CD4-positive, alpha-beta T cell (primary cell): ENCODE data around the gene NSD2. TPM values are rescaled to one million over a fixed set of nuclear protein-coding genes. Genes with fewer than 3 reads are reported as not detected.

Source experiments
- ATAC-seq: fragments of 200-7000 bp; cut with Tn5 transposase; one replicate; pipeline ENCODE4 v1.10.0; 2022; ENCODE audit warnings: mild to moderate bottlenecking; ENCODE audit not compliant: poor library complexity
- CTCF ChIA-PET: fragments of 350-600 bp; sonication (Branson Sonifier 250); formaldehyde crosslinking; loops from one replicate; lab custom pipeline; 2021; ENCODE audit warnings: antibody characterized with exemption, inconsistent platforms; lab: Charles Lee
- POLR2A ChIA-PET: fragments of 350-600 bp; sonication (Branson Sonifier 250); formaldehyde crosslinking; loops from one replicate; lab custom pipeline; 2021; ENCODE audit warnings: antibody characterized with exemption, inconsistent platforms; lab: Charles Lee
- DNase-seq, 14 experiments: peaks; one replicate each; pipeline ENCODE4 v3.0.0-alpha.2; 2013 to 2020; ENCODE audit warnings: mixed read lengths in 2 of 14
- H3K27ac ChIP-seq, 2 donors: one replicate each; pipeline versions ENCODE4 v1.5.1 to v1.7.0; 2013; ENCODE audit warnings: low read length in 2 of 2, low read depth in 1 of 2, mild to moderate bottlenecking in 1 of 2
- H3K27me3 ChIP-seq, 2 experiments: 1 replicate in 1 of 2; 2 replicates in 1 of 2; pipeline versions ENCODE4 v1.6.1 to v1.7.0; 2013; ENCODE audit warnings: low read length in 2 of 2, control low read depth in 1 of 2, mild to moderate bottlenecking in 1 of 2, moderate library complexity in 1 of 2; ENCODE audit not compliant: insufficient read depth in 2 of 2, control insufficient read depth in 1 of 2
- H3K36me3 ChIP-seq: one replicate; pipeline ENCODE4 v1.6.1; 2013; ENCODE audit warnings: low read length, control low read depth; ENCODE audit not compliant: insufficient read depth
- H3K4me1 ChIP-seq: one replicate; pipeline ENCODE4 v1.6.1; 2013; ENCODE audit warnings: low read length, control low read depth; ENCODE audit not compliant: insufficient read depth
- H3K4me3 ChIP-seq: one replicate; pipeline ENCODE4 v1.5.1; 2013; ENCODE audit warnings: mild to moderate bottlenecking, low read length, moderate library complexity
- H3K9me3 ChIP-seq, 2 experiments: 1 replicate in 1 of 2; 2 replicates in 1 of 2; pipeline versions ENCODE4 v1.6.1 to v1.7.0; 2013; ENCODE audit warnings: low read length in 2 of 2, mild to moderate bottlenecking in 2 of 2, control low read depth in 1 of 2, moderate library complexity in 1 of 2; ENCODE audit not compliant: control insufficient read depth in 1 of 2, insufficient read depth in 1 of 2
- H3K27ac Mint-ChIP-seq: one replicate; pipeline ENCODE4 v1.8.0; 2020; ENCODE audit warnings: mixed read lengths
- H3K27me3 Mint-ChIP-seq: one replicate; pipeline ENCODE4 v1.8.0; 2021; ENCODE audit warnings: mixed read lengths
- H3K36me3 Mint-ChIP-seq: one replicate; pipeline ENCODE4 v1.8.0; 2021; ENCODE audit warnings: low read depth, mixed read lengths
- H3K4me1 Mint-ChIP-seq: one replicate; pipeline ENCODE4 v1.8.0; 2021; ENCODE audit warnings: low read depth, mixed read lengths
- H3K4me3 Mint-ChIP-seq: one replicate; pipeline ENCODE4 v1.8.0; 2020; ENCODE audit warnings: mild to moderate bottlenecking, mixed read lengths
- H3K9me3 Mint-ChIP-seq: one replicate; pipeline ENCODE4 v1.8.0; 2020; ENCODE audit warnings: mixed read lengths
- intact Hi-C, 2 experiments: fragments of 100-400 bp; cut with DNase I in 1 of 2; cut with micrococcal nuclease in 1 of 2; formaldehyde crosslinking; loops; one replicate each; pipeline versions ENCODE4 v1.15.1 to v1.9.0; 2023 to 2025; cut with DNase I, micrococcal nuclease
- total RNA-seq, 174 experiments: library from RNA in 2 of 174; stranded (reverse) in 2 of 174; gene quantifications; one replicate each; pipeline ENCODE4 v1.2.3 and lab custom pipeline; 2021 to 2026
- TF ChIP-seq, protein P1 (sequence below): fragments of 200-600 bp; IDR thresholded peaks from one replicate; pipeline ENCODE4 v1.8.0; 2022; ENCODE audit warnings: antibody characterized with exemption, mild to moderate bottlenecking

Gene NSD2
- total RNA-seq, 2 experiments from 2014 or later: 42.4 to 45.8 TPM

DNA sequence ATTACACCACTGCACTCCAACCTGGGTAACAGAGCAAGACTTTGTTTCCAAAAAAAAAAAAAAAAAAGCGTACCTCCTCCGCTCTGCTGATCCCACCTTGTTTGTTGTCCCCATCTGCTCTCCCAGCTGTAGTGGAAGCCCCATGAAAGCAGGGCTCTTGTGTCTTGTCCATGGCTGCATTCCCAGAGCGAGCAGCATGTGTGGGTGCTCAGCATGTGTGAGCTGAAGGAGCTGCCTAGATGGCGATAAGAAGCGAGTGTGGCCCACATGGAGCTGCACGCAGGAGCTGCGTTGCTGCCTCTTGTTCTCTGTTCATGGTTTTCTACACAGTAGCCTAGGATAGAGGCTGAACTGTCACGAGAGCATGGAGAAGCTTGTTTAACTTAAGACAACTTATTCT is 12.4 kb downstream of the NSD2 start:
- POLR2A ChIA-PET: interaction anchor here (0.6 to 1.1 kb wide), 2 partner anchors 13 to 743 kb away, joined by 3 to 6 read pairs; partner anchors contain the start of gene NSD2
- Mint-ChIP-seq H3K4me3 (no peak overlapping the region), H3K4me1 (peaks cover 42% of the 10 kb centered on the region), H3K9me3 (no peaks in the 10 kb centered on the region), H3K36me3 (no peaks in the 10 kb centered on the region), H3K27me3 (no peaks in the 10 kb centered on the region), H3K27ac (no peak overlapping the region)
- no peak overlapping the region for H3K27ac ChIP-seq
- H3K36me3 ChIP-seq: no peaks in the 10 kb centered on the region
- intact Hi-C loops: no loop called here
- peaks cover 14% of the 10 kb centered on the region for H3K4me1 ChIP-seq
- no peak overlapping the region for H3K4me3 ChIP-seq
- CTCF ChIA-PET: interaction anchor here (0.6 kb wide), 1 partner anchor 35 kb away, joined by 3 read pairs; no protein-coding TSS in a partner anchor
- H3K27me3 ChIP-seq: no peaks in the 10 kb centered on the region
- no peak for ATAC-seq
- peaks cover 0 to 3% of the 10 kb centered on the region in 2 experiments for H3K9me3 ChIP-seq
- no peak for DNase-seq
- TF ChIP-seq, protein P1, sequence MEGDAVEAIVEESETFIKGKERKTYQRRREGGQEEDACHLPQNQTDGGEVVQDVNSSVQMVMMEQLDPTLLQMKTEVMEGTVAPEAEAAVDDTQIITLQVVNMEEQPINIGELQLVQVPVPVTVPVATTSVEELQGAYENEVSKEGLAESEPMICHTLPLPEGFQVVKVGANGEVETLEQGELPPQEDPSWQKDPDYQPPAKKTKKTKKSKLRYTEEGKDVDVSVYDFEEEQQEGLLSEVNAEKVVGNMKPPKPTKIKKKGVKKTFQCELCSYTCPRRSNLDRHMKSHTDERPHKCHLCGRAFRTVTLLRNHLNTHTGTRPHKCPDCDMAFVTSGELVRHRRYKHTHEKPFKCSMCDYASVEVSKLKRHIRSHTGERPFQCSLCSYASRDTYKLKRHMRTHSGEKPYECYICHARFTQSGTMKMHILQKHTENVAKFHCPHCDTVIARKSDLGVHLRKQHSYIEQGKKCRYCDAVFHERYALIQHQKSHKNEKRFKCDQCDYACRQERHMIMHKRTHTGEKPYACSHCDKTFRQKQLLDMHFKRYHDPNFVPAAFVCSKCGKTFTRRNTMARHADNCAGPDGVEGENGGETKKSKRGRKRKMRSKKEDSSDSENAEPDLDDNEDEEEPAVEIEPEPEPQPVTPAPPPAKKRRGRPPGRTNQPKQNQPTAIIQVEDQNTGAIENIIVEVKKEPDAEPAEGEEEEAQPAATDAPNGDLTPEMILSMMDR: no peak

DNA sequence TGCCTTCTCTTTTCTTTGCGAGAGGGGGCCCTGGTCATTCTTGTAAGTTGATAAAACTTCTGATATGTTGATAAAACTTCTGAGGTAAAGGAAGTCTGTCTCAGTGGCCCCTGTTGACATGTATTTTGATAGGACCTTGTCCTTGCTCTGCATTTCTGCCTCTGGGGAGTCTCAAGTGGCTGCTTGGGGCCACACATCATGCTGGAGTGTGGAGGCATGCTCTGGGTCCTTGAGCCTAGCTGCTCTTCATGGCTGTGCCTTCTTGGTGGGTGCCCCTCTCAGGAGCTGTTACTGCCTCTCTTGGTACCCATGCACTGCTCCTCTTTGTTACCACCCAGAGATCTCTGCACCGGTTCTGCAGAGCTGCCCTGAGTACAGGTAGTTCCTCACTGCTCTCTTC is 14.2 kb downstream of the NSD2 start:
- Histone ChIP-seq H3K4me1 (peaks cover 7% of the 10 kb centered on the region), H3K27ac (no peak overlapping the region), H3K4me3 (no peak overlapping the region), H3K27me3 (no peaks in the 10 kb centered on the region), H3K9me3 (peaks cover 0 to 3% of the 10 kb centered on the region in 2 experiments), H3K36me3 (no peaks in the 10 kb centered on the region)
- TF ChIP-seq, protein P1: no peak
- ATAC-seq (no peak), DNase-seq (no peak)
- intact Hi-C loops: loop anchor here in 1 of 2 experiments (5.0 kb wide), 1 partner anchor 48 kb away; no protein-coding TSS in a partner anchor
- Mint-ChIP-seq H3K27ac (peak overlapping the region; percentile 15), H3K36me3 (no peaks in the 10 kb centered on the region), H3K4me1 (peaks cover 33% of the 10 kb centered on the region), H3K9me3 (no peaks in the 10 kb centered on the region), H3K4me3 (no peak overlapping the region), H3K27me3 (no peaks in the 10 kb centered on the region)
- ChIA-PET CTCF (no interaction called here), POLR2A (no interaction called here)

DNA sequence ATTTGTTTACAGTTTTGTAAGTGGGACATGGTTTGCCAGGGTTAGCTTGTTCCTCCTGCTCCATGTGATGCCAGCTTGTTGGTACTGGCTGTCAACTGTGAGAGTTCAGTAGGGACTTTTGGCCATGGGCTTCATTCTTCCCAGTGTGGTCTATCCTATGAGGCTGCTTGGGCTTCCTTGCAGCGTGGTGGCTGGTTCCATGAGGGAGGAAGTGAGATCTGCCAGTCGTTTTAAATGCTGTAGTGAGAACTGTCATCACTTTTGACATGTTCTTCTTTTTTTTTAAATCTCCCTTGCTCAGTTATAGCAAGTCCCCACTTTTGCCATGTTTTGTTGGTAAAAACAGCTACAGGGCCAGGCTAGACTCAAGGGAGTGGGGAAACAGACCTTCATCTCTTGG is 15.9 kb downstream of the NSD2 start:
- H3K4me1 Mint-ChIP-seq: peaks cover 20% of the 10 kb centered on the region
- no peaks in the 10 kb centered on the region for H3K27me3 Mint-ChIP-seq
- Histone ChIP-seq H3K27ac (no peak overlapping the region), H3K27me3 (no peaks in the 10 kb centered on the region), H3K9me3 (peaks cover 0 to 3% of the 10 kb centered on the region in 2 experiments), H3K4me1 (peaks cover 2% of the 10 kb centered on the region), H3K36me3 (no peaks in the 10 kb centered on the region), H3K4me3 (no peak overlapping the region)
- intact Hi-C loops: loop anchor here in 1 of 2 experiments (5.0 kb wide), 1 partner anchor 50 kb away; no protein-coding TSS in a partner anchor
- ATAC-seq: no peak
- CTCF ChIA-PET: interaction anchor here (0.5 to 1.2 kb wide), 4 partner anchors 11 to 38 kb away, joined by 3 to 5 read pairs (median 3); no protein-coding TSS in a partner anchor
- H3K9me3 Mint-ChIP-seq: no peaks in the 10 kb centered on the region
- DNase-seq: no peak
- TF ChIP-seq, protein P1: no peak
- H3K4me3 Mint-ChIP-seq: no peak overlapping the region
- H3K27ac Mint-ChIP-seq: no peak overlapping the region
- POLR2A ChIA-PET: no interaction called here
- no peaks in the 10 kb centered on the region for H3K36me3 Mint-ChIP-seq
